Mononuclear cell (primary cell): ENCODE results near the gene AMZ1. TPM values are rescaled to one million over a fixed set of nuclear protein-coding genes. Genes with fewer than 3 reads are reported as not detected.
"Not testable (repeated sequence)": the region's sequence is repeated elsewhere in the genome, so short reads cannot be mapped to it uniquely, and the experiment has no call there.

Experiments used
- H3K27me3 ChIP-seq: 2 replicates; pipeline ENCODE4 v1.6.0; 2011; ENCODE audit warnings: low read length, control low read depth; ENCODE audit not compliant: insufficient read depth
- H3K4me1 ChIP-seq: 2 replicates; pipeline ENCODE4 v1.5.1; 2011; ENCODE audit warnings: mild to moderate bottlenecking, low read length, control low read depth; ENCODE audit not compliant: insufficient read depth
- H3K4me3 ChIP-seq: 2 replicates; pipeline ENCODE4 v1.5.1; 2011; ENCODE audit warnings: mild to moderate bottlenecking, low read length, moderate library complexity
- H3K9me3 ChIP-seq: 2 replicates; pipeline ENCODE4 v1.5.1; 2011; ENCODE audit warnings: low read depth, mild to moderate bottlenecking, control low read depth, low read length
- total RNA-seq: library from RNA; depleted of rRNA; stranded (reverse); fragments of >200 nt; gene quantifications from one replicate; pipeline ENCODE4 v1.2.3, GENCODE V29; 2012

Gene AMZ1
- total RNA-seq, 1 donor, result 0.63 TPM

DNA sequence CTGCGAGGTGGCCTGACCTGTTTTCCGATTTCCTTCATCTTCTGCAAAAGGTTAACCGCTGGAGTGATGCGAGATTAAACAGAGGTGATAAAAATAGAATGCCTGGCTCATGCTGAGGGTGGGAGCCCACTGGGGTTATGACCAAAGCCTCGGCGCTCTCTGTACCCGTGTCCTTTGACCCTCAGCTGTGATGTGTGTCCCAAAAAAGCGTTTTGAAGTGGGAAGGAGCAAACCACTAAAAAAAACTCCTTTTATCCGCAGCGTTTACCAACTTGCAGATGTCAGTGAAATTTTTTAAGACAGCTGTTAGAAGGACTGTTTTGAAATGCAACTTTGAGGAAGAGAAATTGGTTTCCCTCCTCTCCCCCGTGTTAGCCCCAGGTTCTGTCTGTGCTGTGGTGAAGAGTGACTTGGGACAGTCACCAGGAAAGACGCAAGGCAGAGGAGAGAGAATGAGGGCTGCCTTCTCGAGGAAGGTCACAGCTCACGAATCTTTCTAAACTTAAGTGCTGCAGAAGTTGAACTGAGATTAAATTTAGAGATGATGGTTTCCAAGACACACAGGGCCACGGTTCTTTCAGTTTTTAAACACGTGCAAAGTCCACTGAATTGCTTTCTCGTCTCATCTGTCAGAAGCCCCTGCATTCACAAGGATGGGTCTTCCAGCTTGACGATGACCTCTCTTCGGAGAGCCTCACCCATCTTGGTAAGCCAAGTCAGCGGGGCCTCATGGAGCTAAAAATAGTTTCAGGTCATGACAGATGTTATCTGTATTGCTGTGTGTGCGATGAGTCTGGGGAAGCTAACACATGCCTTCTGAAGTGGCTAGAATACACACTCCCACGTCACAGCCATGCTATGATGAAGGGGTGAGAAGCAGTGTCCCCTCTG, 27.6 kb downstream of the AMZ1 start:
- H3K27me3 ChIP-seq, result no peaks in the 10 kb centered on the region
- H3K9me3 ChIP-seq, result no peaks in the 10 kb centered on the region
- H3K4me1 ChIP-seq, result peaks cover 68% of the 10 kb centered on the region
- H3K4me3 ChIP-seq, result no peak overlapping the region

DNA sequence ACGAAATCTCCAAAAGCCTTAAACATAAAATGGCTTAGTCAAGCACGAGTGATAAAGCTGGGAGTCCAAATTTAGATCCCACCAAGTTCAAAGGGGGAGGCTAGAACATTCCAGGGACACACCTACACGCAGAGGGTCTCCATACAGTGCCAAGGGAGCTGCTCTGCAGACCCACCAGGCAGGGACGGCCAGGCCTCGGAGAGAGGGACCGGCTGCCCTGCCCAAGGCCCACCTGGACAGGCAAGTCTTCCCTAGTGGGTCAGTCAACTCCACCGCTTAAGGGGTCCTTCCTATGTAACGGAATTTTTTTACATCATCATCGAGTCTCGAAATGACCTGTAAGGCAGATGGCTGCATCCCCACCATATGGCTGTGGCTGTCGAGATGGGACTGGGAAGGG, 28.5 kb downstream of the AMZ1 start:
- H3K4me1 ChIP-seq, result peaks cover 66% of the 10 kb centered on the region
- no peaks in the 10 kb centered on the region for H3K9me3 ChIP-seq
- H3K4me3 ChIP-seq, result no peak overlapping the region
- H3K27me3 ChIP-seq, result no peaks in the 10 kb centered on the region

DNA sequence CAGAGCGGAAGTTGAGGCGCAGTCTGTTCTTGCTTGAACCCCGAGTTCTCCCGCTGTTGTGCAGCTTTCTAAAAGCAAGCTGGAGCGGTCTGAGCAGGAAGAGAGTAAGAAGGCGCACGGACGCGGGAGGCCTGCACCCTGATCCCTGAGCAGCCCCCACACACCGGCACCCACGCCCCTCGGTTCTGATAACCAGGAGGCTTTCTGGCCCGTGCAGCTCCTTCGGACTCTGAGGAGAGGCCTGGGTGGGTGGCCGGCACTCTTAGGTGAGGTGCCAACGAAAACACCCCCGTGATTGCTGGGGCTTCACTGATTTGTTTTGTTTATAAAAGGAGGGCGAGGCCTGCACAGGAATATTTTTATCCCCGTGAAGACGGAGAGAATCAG, 28.9 kb downstream of the AMZ1 start:
- H3K27me3 ChIP-seq, result no peaks in the 10 kb centered on the region
- peaks cover 62% of the 10 kb centered on the region for H3K4me1 ChIP-seq

DNA sequence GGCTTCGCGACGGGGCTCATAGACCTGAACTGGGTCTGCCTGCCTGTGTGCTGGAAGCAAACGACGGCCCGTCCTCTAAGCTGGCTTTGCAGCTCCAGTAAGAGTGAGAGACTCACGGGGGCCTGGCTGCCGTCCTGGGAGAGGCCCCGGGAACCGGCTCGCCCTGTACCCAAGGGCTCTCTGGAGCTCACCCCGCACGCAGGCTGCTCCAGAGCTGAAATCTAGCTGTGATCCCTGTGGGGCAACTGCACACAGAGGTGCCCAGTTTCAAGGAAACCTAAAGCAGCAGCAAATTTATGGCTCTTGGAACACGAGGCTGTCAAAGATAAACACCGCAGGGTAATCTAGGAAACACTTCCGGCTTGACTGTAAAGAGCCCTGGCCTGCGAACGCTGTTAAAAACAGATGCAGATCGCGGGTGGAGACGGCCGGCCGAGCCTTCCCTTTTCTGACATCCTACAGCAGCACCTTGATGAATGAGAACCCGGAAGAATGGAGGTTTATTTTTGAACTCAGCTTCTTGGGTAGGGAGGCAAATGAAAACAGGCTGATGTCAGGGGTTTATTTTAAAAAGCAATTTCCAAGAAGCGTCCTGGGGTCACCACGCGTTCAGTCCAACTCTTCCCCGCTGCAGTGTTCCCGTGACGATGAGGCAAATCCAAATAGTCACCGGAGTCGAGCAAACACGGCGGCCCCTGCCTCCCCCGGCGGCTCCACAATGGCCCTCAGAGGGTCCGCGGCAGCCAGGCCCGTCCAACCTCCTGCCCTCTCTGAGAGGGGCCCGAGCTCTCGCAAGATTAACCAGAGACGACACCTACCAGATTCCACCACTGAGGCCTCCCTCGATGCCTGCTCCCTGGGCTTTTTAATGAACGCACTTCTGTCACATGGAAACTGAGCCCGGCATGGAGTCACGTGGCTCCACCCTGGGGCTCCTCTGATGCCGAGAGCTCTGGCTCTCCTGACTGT, 29.6 kb downstream of the AMZ1 start:
- H3K4me1 ChIP-seq, result peaks cover 60% of the 10 kb centered on the region

More for the DNA sequence above, 28.9 kb downstream of the AMZ1 start:
- Histone ChIP-seq H3K4me3 (no peak overlapping the region), H3K9me3 (no peaks in the 10 kb centered on the region)

DNA sequence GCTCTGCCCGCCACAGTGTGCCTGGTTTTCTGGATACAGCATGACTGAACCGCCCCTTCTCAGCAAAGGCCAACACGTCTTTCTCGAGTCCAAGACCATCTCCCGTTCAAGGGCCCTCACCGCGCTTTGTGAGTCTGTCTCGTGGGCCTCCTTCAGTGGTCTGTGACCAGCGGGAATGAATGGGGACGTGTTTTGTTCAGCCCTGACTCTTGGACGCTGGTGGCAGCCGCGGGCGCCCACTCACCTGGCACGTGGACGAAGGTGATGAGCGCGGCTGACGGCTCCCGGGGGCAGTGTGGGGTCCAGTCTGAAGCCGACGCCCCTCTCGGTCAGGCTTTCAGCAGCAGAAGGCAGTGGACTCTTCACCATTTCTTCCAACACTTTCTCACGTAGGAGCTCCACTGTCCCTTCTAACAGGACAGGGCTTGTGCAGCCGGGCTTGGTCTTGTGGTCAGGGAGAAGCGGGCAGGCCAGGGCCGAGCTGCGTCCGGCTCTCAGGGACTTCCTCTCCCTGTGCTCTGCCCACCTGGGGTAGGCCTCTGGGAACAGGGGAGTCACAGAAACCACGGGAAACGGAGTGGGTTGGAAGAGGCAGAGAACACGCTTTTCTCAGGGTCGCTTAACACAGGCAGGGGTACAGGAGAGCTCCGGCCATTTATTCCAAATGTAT, 30.4 kb downstream of the AMZ1 start:
- Histone ChIP-seq H3K4me1 (peaks cover 55% of the 10 kb centered on the region), H3K27me3 (no peaks in the 10 kb centered on the region), H3K4me3 (no peak overlapping the region), H3K9me3 (no peaks in the 10 kb centered on the region)

More for the DNA sequence above, 29.6 kb downstream of the AMZ1 start:
- no peak overlapping the region for H3K4me3 ChIP-seq
- H3K9me3 ChIP-seq, result no peaks in the 10 kb centered on the region
- H3K27me3 ChIP-seq, result no peaks in the 10 kb centered on the region

DNA sequence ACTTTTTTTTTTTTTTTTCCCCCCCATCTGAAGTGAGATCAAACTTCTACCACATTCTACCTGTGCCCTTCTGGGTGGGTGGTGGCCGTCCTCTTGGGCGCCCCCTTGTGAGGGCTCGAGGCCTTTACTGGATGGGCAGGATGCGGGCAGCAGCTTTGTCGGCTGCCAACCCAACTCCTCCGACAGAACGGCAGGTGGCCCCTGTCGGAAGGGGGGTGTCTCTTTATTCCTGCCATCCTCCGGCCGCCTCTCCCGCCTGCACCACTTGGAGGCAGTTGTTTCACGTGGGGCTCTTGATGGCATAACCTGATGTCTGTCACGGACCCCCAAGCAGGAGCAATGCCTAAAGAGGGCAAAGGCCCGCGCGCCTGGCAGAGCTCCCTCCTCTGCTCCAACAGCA, 31.0 kb downstream of the AMZ1 start:
- Histone ChIP-seq H3K27me3 (no peaks in the 10 kb centered on the region), H3K4me1 (peaks cover 55% of the 10 kb centered on the region), H3K9me3 (no peaks in the 10 kb centered on the region), H3K4me3 (no peak overlapping the region)

DNA sequence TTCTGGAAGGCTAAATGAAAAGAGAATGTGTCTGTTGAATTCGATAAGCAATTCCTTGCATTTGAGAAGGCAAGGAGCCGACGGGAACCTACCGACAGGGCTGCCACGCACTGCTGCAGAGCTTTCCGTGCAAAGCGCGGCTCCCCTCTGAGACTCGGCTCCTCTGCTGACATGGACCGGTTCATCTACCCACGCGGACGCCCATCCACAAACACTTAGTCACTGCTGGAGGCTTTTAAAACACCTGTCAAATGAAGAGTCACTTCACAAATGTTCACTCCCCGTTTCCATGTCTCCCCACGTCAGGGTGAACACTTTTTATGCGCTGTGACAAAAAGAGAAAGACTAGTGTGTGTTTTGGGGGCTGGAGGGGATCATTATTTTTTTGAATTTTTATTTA, 32.0 kb downstream of the AMZ1 start:
- peaks cover 51% of the 10 kb centered on the region for H3K4me1 ChIP-seq

DNA sequence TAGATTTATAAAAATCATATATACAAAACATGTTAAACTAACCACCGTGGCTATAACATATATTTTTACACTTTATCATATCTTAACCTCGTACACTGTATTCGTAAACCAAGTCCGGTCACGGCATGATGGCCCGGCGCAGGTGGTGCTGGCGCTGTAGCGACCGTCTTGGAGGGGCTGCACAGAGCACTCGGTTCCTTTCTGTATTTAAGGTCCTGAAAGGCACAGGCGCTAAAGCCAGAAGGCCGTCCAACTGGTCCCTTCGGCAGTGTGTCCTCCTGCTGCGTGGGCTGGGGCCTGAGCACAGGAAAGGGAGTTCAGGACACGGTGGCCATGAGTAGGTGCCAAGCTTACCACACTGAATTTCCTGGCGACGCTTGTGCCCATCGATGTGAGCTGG, 33.8 kb downstream of the AMZ1 start:
- H3K27me3 ChIP-seq, result no peaks in the 10 kb centered on the region

More for the DNA sequence above, 32.0 kb downstream of the AMZ1 start:
- H3K27me3 ChIP-seq, result no peaks in the 10 kb centered on the region
- H3K9me3 ChIP-seq, result no peaks in the 10 kb centered on the region
- no peak overlapping the region for H3K4me3 ChIP-seq

DNA sequence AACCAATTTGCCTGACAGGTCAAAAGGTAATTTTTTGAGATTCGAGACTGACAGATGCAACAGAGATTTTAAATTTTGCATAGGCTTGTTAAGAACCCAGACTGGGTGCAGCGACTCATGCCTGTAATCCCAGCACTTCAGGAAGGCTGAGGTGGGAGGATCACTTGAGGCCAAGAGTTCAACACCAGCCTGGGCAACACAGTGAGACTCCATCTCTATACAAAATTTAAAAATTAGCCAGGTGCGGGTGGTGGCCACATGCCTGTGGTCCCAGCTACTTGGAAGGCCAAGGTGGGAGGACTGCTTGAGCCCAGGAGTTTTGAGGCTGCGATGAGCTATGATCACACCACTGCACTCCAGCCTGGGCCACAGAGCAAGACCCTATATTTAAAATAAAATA, 34.6 kb downstream of the AMZ1 start:
- Histone ChIP-seq H3K27me3 (no peaks in the 10 kb centered on the region), H3K4me1 (peaks cover 28% of the 10 kb centered on the region), H3K4me3 (no peak overlapping the region), H3K9me3 (no peaks in the 10 kb centered on the region)

More for the DNA sequence above, 33.8 kb downstream of the AMZ1 start:
- H3K9me3 ChIP-seq, result no peaks in the 10 kb centered on the region
- peaks cover 33% of the 10 kb centered on the region for H3K4me1 ChIP-seq
- H3K4me3 ChIP-seq, result no peak overlapping the region

DNA sequence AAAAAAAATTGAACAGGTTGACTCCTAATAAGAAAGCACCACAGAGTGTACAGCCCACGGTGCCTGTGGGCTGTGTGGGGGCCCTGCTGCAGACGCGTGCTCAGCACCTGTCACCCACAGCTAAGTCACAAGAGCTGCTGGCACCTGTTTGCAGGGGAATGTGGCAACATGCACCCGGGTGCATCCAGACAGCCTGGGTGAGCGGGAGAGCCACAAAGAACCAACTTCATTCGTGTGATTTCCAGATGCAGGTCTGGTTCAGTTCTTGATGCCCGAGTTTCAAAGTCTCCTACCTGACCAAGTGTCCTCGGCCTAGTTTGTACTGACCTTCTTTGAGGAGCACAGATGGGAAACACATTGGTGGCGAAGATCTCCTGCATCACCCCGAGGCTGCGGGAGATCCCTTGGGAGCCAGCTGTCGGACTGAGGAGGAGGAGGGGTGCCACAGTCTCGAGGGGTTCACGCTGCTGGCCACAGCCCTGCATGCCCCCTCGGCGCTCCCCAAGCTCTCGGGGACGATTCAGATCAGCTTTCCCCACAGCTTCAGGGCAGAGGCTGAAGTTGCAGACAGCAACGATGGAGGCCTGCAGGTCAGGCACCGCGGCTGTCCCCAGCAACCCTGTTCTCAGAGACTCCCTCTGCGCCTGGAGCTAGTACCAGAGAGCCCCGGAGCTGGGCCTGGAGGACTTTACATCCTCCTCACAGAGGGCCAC, 35.3 kb downstream of the AMZ1 start:
- no peaks in the 10 kb centered on the region for H3K27me3 ChIP-seq
- H3K9me3 ChIP-seq, result no peaks in the 10 kb centered on the region
- no peak overlapping the region for H3K4me3 ChIP-seq
- H3K4me1 ChIP-seq, result peaks cover 26% of the 10 kb centered on the region

DNA sequence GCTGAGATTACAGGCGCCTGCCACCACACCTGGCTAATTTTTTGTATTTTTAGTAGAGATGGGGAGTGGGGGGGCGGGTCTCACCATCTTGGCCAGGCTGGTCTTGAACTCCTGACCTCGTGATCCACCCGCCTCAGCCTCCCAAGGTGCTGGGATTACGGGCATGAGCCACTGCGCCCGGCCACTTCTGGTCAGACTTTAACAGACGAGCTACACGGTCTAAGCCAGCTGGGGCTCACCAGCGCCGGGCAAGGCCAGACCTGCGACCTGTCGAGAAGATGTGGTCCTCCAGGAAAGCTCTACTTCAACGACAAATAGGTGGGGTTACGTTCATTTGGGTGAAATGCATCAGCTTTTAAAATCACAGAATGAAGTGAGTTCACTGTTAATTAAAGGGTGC, 36.0 kb downstream of the AMZ1 start:
- H3K4me3 ChIP-seq, H3K9me3 ChIP-seq, H3K27me3 ChIP-seq: not testable (repeated sequence)
- peaks cover 24% of the 10 kb centered on the region for H3K4me1 ChIP-seq

DNA sequence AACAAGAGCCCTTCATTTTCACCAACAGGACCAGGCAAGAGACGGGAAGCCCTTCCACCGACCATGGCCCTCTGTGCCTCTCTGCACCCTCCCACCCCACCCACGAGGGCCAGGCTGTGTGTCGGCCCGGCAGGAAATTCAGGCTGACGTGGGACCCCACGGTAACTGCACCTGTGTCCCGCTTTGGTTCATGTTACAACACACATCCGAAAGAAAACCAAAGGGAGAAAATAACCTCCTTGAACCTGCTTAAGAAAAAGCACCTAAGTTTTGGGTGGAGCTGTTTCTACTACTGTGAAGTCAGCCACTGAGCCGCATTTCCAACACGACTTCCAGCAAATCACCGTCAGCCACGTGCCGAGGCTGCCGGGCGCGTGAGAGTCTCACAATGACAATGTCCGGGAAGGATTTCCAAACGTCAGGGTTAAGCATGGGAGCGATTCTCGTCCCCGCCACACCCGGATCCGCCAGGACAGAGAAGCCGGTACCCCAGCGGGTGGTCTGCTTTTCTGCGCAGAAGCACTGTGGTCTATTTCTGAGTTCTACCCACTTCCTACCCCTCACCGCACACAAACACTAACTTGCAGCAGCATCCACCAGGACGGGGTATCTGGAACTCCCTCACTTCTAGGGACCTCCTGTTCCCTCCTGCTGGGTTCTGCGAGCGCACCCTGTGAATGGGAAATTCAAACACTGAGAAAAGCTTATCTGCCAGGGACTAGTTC, 36.6 kb downstream of the AMZ1 start:
- peaks cover 27% of the 10 kb centered on the region for H3K4me1 ChIP-seq
- no peak overlapping the region for H3K4me3 ChIP-seq
- no peaks in the 10 kb centered on the region for H3K9me3 ChIP-seq
- H3K27me3 ChIP-seq, result no peaks in the 10 kb centered on the region

DNA sequence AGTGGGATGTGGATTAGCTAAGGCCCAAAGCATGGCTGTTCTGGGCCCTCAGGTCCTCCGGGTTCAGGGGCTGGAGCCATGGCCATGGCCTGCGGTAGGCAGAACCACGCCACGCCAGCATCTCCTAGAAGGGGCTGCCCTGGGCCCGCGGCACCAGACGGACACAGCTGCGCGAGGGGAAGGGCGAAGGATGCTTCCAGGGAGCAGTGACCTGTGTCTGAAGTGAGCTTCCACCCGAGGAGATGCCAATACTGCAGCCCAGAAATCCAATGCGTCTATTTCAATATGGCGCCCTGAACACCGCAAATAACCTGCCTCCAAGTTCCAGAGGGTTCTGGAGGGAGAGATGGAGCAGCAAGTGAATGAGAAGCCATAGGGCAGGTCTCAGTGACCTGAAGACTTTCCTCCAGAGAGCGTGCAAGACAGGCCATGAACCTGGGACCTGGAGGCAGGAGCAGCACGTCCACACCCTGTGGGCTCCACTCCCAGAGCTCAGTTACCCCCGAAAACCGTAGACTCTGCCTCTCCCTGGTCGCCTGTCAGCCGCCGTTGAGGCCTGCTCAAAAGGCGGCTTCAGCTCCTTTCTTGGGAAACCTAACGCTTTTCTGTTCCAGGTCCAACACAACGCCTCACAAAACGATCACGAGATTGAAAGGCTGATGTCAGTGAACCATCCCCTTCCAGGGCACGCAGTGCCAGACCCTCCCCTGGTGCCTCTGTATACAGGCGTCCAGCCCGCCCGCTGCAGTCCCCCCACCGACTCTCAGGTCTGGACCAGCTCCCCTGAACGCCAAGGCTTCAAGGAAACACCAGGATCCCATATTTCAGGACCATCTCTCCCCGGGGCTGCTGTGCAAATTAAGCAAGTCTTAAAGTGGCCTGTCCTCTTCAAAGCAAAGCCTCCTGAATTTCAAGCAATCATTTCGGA, 37.4 kb downstream of the AMZ1 start:
- Histone ChIP-seq H3K9me3 (no peaks in the 10 kb centered on the region), H3K27me3 (no peaks in the 10 kb centered on the region), H3K4me3 (no peak overlapping the region), H3K4me1 (peaks cover 27% of the 10 kb centered on the region)
